A673 (cell line): ENCODE results near the gene DHRS12.
"Not testable (repeated sequence)": the region's sequence is repeated elsewhere in the genome, so short reads cannot be mapped to it uniquely, and the experiment has no call there.

Source experiments
- CTCF ChIP-seq: fragments of 300-800, 200-600 bp; sonication (generic); conservative IDR thresholded peaks from 2 replicates; pipeline ENCODE4 v1.5.1; 2017; ENCODE audit warnings: low read depth, mild to moderate bottlenecking, antibody characterized with exemption, low read length, moderate library complexity, mixed read lengths
- EZH2 ChIP-seq: fragments of 200-600 bp; sonication (generic); IDR thresholded peaks from 2 replicates; pipeline ENCODE4 v1.6.1; 2017; ENCODE audit warnings: borderline replicate concordance, low read depth, mild to moderate bottlenecking, mixed read lengths, antibody characterized with exemption, low read length; ENCODE audit not compliant: poor library complexity, severe bottlenecking

GRCh38 chr13:51824712-51825111 lies 20.7 kb upstream of the DHRS12 start:
- TF ChIP-seq CTCF, EZH2: not testable (repeated sequence)
